ENCODE measurements around the gene FBXL13. TPM values are rescaled to one million over a fixed set of nuclear protein-coding genes. Genes with fewer than 3 reads are reported as not detected.

The FBXL13 gene
- total and polyA plus RNA-seq, 2 of the 8 experiments (the other 6 are each of a cell fraction or from before 2014, with no cell fraction given) = 1.2 to 2.8 TPM

GRCh38 chr7:102992509-102992937 is 82.1 kb downstream of the FBXL13 start:
- Histone ChIP-seq H3K27ac (ENCODE audit: low read depth, low read length) (no peak overlapping the region), H3K18ac (ENCODE audit: extremely low read depth, low read length) (no peak overlapping the region), H4K8ac (ENCODE audit: extremely low read depth, insufficient read depth, low read length) (no peak overlapping the region), H3K23me2 (ENCODE audit: low read depth, low read length) (no peaks in the 10 kb centered on the region), H3K56ac (replicated peaks; ENCODE audit: insufficient read length, low read depth, low read length) (no peak overlapping the region), H3K36me3 (ENCODE audit: control insufficient read depth in 2 of 4, insufficient read depth in 4 of 4, low read length in 3 of 4) (no peaks in the 10 kb centered on the region), H4K91ac (replicated peaks; ENCODE audit: insufficient read length, low read length) (no peak overlapping the region), H2AK5ac (ENCODE audit: low read depth, low read length) (no peak overlapping the region), H2BK120ac (replicated peaks; ENCODE audit: low read depth, low read length) (no peak overlapping the region), H3K27me3 (replicated peaks in 1 of 4; ENCODE audit: control insufficient read depth in 3 of 4, extremely low read depth in 1 of 4, insufficient read depth in 3 of 4, low read length in 3 of 4) (no peaks in the 10 kb centered on the region; a peak in 1 of 7 replicates), H4K20me1 (replicated peaks in 1 of 2; ENCODE audit: control insufficient read depth in 1 of 2, insufficient read depth in 2 of 2, low read length in 2 of 2) (no peaks in the 10 kb centered on the region), H3K4me2 (ENCODE audit: insufficient read depth in 1 of 2, low read depth in 2 of 2, low read length in 2 of 2) (no peak overlapping the region), H2BK12ac (ENCODE audit: low read depth, low read length) (no peak overlapping the region), H4K5ac (ENCODE audit: insufficient read length, low read depth, low read length) (no peak overlapping the region), H2AFZ (ENCODE audit: low read length) (no peak overlapping the region), H2BK20ac (ENCODE audit: low read length) (no peak overlapping the region), H2BK5ac (ENCODE audit: low read depth, low read length) (no peak overlapping the region), H2BK15ac (ENCODE audit: low read length) (no peak overlapping the region), H3K4me1 (replicated peaks in 1 of 4; ENCODE audit: control insufficient read depth in 3 of 4, insufficient read depth in 4 of 4, low read length in 3 of 4) (no peaks in the 10 kb centered on the region), H3K9me3 (ENCODE audit: insufficient read depth in 2 of 2, low read depth in 1 of 2, low read length in 1 of 2) (peaks cover 0 to 3% of the 10 kb centered on the region in 2 experiments; a peak in 2 of 4 replicates), H3K9ac (replicated peaks in 1 of 4; ENCODE audit: extremely low read depth in 1 of 4, low read depth in 3 of 4, low read length in 3 of 4) (no peak overlapping the region), H3K23ac (ENCODE audit: insufficient read length) (no peak overlapping the region), H3K4me3 (ENCODE audit: extremely low read depth in 1 of 4, insufficient read depth in 2 of 4, low read depth in 3 of 4, low read length in 4 of 4) (no peak overlapping the region), H3K79me2 (ENCODE audit: control insufficient read depth in 1 of 2, insufficient read depth in 2 of 2, low read length in 2 of 2) (no peaks in the 10 kb centered on the region), H3K79me1 (ENCODE audit: low read depth, low read length) (no peaks in the 10 kb centered on the region), H3K14ac (ENCODE audit: insufficient read length) (no peak overlapping the region), H3K4ac (replicated peaks; ENCODE audit: insufficient read length, low read depth, low read length) (no peak overlapping the region)
- WGBS, 2 experiments (ENCODE audit: extremely low coverage in 1 of 2, insufficient coverage in 1 of 2, insufficient read length in 1 of 2, insufficient replicate concordance in 2 of 2, low coverage in 1 of 2, low lambda C conversion rate in 2 of 2, missing lambda C conversion rate in 1 of 2) = 84% methylated on average over 5 of the region's 5 CpGs; no CpG with 5 or more reads in 1 of the 2 experiments
- CTCF ChIA-PET (ENCODE audit: partially characterized antibody) = no interaction called here
- DNase-seq (ENCODE audit: low read depth in 1 of 2, low spot score in 2 of 2) = no peak
- no peak for FAIRE-seq
- POLR2A ChIA-PET (ENCODE audit: partially characterized antibody) = no interaction called here
- TF ChIP-seq ZNF274 (IDR thresholded peaks at IDR 0.05; ENCODE audit: borderline replicate concordance, extremely low read depth, low read length) (no peak), CREB1 (IDR thresholded peaks at IDR 0.05) (no peak), NRF1 (IDR thresholded peaks at IDR 0.05; ENCODE audit: low read depth, low read length) (no peak), SP2 (IDR thresholded peaks at IDR 0.05; ENCODE audit: low read length) (no peak), EP300 (IDR thresholded peaks at IDR 0.05; ENCODE audit: borderline replicate concordance in 1 of 2, low read depth in 2 of 2, low read length in 2 of 2) (no peak), TBP (IDR thresholded peaks at IDR 0.05; ENCODE audit: low read depth, low read length) (no peak), KDM1A (IDR thresholded peaks at IDR 0.05; ENCODE audit: borderline replicate concordance, low read length) (no peak), BRCA1 (IDR thresholded peaks at IDR 0.05; ENCODE audit: low read depth, low read length) (no peak), RBBP5 (IDR thresholded peaks at IDR 0.05; ENCODE audit: borderline replicate concordance, low read depth, low read length) (no peak), CHD2 (IDR thresholded peaks at IDR 0.05; ENCODE audit: low read length) (no peak), KDM4A (IDR thresholded peaks at IDR 0.05; ENCODE audit: low read depth, low read length, severe bottlenecking) (no peak), CEBPB (IDR thresholded peaks at IDR 0.05; ENCODE audit: low read depth, low read length) (no peak), SRF (IDR thresholded peaks at IDR 0.05; ENCODE audit: low read depth, low read length) (no peak), CTBP2 (IDR thresholded peaks at IDR 0.05; ENCODE audit: borderline replicate concordance, insufficient read depth, insufficient read length, low read length) (no peak), POU5F1 (IDR thresholded peaks at IDR 0.05; ENCODE audit: low read depth, low read length) (no peak), SUZ12 (IDR thresholded peaks at IDR 0.05; ENCODE audit: low read length) (no peak)

Measured in H1 (cell line).